Measurements from ENCODE around the gene RAD51B. TPM values are rescaled to one million over a fixed set of nuclear protein-coding genes. Genes with fewer than 3 reads are reported as not detected.
A peak's percentile ranks its signal among the peaks of the same experiment; 100 is the strongest.

RAD51B gene
- total RNA-seq, 1 experiment from 2014 or later = 16.7 TPM

- no peak overlapping the region for H3K56ac ChIP-seq (ENCODE audit: insufficient read length, low read depth, low read length)
- no peak overlapping the region for H3K4me2 ChIP-seq (ENCODE audit: insufficient read depth, insufficient read length, low read length)
- H3K23me2 ChIP-seq (ENCODE audit: insufficient read length, low read depth, low read length, poor library complexity, severe bottlenecking) = no peaks in the 10 kb centered on the region
- H3K4me1 Mint-ChIP-seq = peaks cover 29 to 31% of the 10 kb centered on the region in 2 experiments
- H3K9ac ChIP-seq (ENCODE audit: extremely low read depth, insufficient read length, low read length) = no peak overlapping the region
- TF ChIP-seq CTCF (conservative IDR thresholded peaks at IDR 0.05) = no peak
- no peak overlapping the region for H3K18ac ChIP-seq (ENCODE audit: insufficient read length, low read depth, low read length)
- H3K23ac ChIP-seq (ENCODE audit: insufficient read length, low read depth, low read length) = no peak overlapping the region
- peaks cover 0 to 3% of the 10 kb centered on the region in 2 experiments; a peak in 2 of 5 replicates for H3K9me3 Mint-ChIP-seq
- no peaks in the 10 kb centered on the region for H3K9me3 ChIP-seq (ENCODE audit: control insufficient read depth, low read depth, low read length)
- H3K4ac ChIP-seq (ENCODE audit: low read depth, low read length) = no peak overlapping the region
- H3K36me3 Mint-ChIP-seq (ENCODE audit: insufficient read depth in 1 of 3, low read depth in 3 of 3) = peaks cover 0 to 2% (median 0%) of the 10 kb centered on the region in 3 experiments; a peak in 2 of 7 replicates
- H4K8ac ChIP-seq (replicated peaks; ENCODE audit: insufficient read length, low read depth, low read length) = no peak overlapping the region
- no peak overlapping the region for H3K14ac ChIP-seq (ENCODE audit: insufficient read depth, low read length)
- H2AK5ac ChIP-seq (ENCODE audit: insufficient read length, low read length) = no peak overlapping the region
- H3K27ac Mint-ChIP-seq = peak overlapping the region in 1 of 3 experiments; percentile 72; a peak in 3 of 7 replicates
- DNase-seq = no peak
- H3K27me3 ChIP-seq (ENCODE audit: insufficient read depth, low read length) = no peaks in the 10 kb centered on the region
- no peak overlapping the region for H4K5ac ChIP-seq (ENCODE audit: insufficient read length, low read depth, low read length)
- H3K79me1 ChIP-seq (ENCODE audit: insufficient read depth, low read depth, low read length, poor library complexity, severe bottlenecking) = no peaks in the 10 kb centered on the region
- no peaks in the 10 kb centered on the region for H3K79me2 ChIP-seq (ENCODE audit: insufficient read depth, low read length)
- H4K20me1 ChIP-seq (ENCODE audit: control insufficient read depth, insufficient read depth, insufficient read length) = no peaks in the 10 kb centered on the region
- H3K27ac ChIP-seq (ENCODE audit: insufficient read length, low read depth, low read length) = no peak overlapping the region
- no peak overlapping the region for H3T11ph ChIP-seq (ENCODE audit: low read length)
- H2BK120ac ChIP-seq (ENCODE audit: low read depth, low read length, poor library complexity, severe bottlenecking) = no peak overlapping the region
- peaks cover 5% of the 10 kb centered on the region for H3K4me1 ChIP-seq (ENCODE audit: insufficient read depth, low read length)
- no CpG with 5 or more reads among the region's 15 CpGs for WGBS (ENCODE audit: extremely low coverage, insufficient read length, low lambda C conversion rate)
- no peak overlapping the region for H2BK12ac ChIP-seq (ENCODE audit: insufficient read length, low read depth, low read length)
- H3K27me3 Mint-ChIP-seq (ENCODE audit: low read depth) = no peaks in the 10 kb centered on the region; the same call in 1 of the 2 replicates
- H2AFZ ChIP-seq (ENCODE audit: low read length) = no peak overlapping the region
- no peak overlapping the region for H3K4me3 Mint-ChIP-seq
- H2BK15ac ChIP-seq (ENCODE audit: low read depth, low read length) = no peak overlapping the region
- H2BK20ac ChIP-seq (ENCODE audit: low read depth, low read length, poor library complexity, severe bottlenecking) = no peak overlapping the region
- H2BK5ac ChIP-seq (ENCODE audit: insufficient read length, low read length) = no peak overlapping the region
- no peak overlapping the region for H4K91ac ChIP-seq (ENCODE audit: insufficient read length, low read depth, low read length)
Measured at GRCh38 chr14:68682166-68683103, 862.9 kb downstream of the RAD51B start.
